Activated B cell treated with CpG ODN at 0.5 μM for 24 hours (primary cell): ENCODE results near the gene AFAP1L2. TPM values are rescaled to one million over a fixed set of nuclear protein-coding genes. Genes with fewer than 3 reads are reported as not detected.

Experiments used
- ATAC-seq: fragments of 200-7000 bp; cut with Tn5 transposase; one replicate; pipeline ENCODE4 v1.10.0; 2021; ENCODE audit warnings: low read depth, mild to moderate bottlenecking, moderate library complexity
- CTCF ChIA-PET: fragments of 350-600 bp; sonication (Branson Sonifier 250); formaldehyde crosslinking; loops from one replicate; lab custom pipeline; 2021; ENCODE audit warnings: antibody characterized with exemption; lab: Charles Lee
- POLR2A ChIA-PET: fragments of 350-600 bp; sonication (Branson Sonifier 250); formaldehyde crosslinking; loops from one replicate; lab custom pipeline; 2021; ENCODE audit warnings: antibody characterized with exemption; lab: Charles Lee
- DNase-seq: peaks from one replicate; pipeline ENCODE4 v3.0.0; 2022
- H3K27ac Mint-ChIP-seq: one replicate; pipeline ENCODE4 v1.8.0; 2020; ENCODE audit warnings: mixed read lengths
- H3K27me3 Mint-ChIP-seq: one replicate; pipeline ENCODE4 v1.8.0; 2021; ENCODE audit warnings: mixed read lengths
- H3K36me3 Mint-ChIP-seq: one replicate; pipeline ENCODE4 v1.8.0; 2021; ENCODE audit warnings: low read depth, mixed read lengths
- H3K4me1 Mint-ChIP-seq: one replicate; pipeline ENCODE4 v1.8.0; 2021; ENCODE audit warnings: mixed read lengths
- H3K4me3 Mint-ChIP-seq: one replicate; pipeline ENCODE4 v1.8.0; 2020; ENCODE audit warnings: mild to moderate bottlenecking, mixed read lengths
- H3K9me3 Mint-ChIP-seq: one replicate; pipeline ENCODE4 v1.8.0; 2020; ENCODE audit warnings: mixed read lengths
- CTCF ChIP-seq: fragments of 200-600 bp; IDR thresholded peaks from one replicate; pipeline ENCODE4 v1.8.0; 2022; ENCODE audit warnings: antibody characterized with exemption, mild to moderate bottlenecking
- intact Hi-C: fragments of 100-400 bp; cut with micrococcal nuclease; formaldehyde crosslinking; loops from one replicate; pipeline ENCODE4 v1.15.1; 2024
- total RNA-seq: library from RNA; stranded (reverse); gene quantifications from 2 replicates; pipeline ENCODE4 v1.2.3, GENCODE V29; 2022

AFAP1L2 gene
- total RNA-seq, 1 donor from 2014 or later = 0.89 TPM

DNA sequence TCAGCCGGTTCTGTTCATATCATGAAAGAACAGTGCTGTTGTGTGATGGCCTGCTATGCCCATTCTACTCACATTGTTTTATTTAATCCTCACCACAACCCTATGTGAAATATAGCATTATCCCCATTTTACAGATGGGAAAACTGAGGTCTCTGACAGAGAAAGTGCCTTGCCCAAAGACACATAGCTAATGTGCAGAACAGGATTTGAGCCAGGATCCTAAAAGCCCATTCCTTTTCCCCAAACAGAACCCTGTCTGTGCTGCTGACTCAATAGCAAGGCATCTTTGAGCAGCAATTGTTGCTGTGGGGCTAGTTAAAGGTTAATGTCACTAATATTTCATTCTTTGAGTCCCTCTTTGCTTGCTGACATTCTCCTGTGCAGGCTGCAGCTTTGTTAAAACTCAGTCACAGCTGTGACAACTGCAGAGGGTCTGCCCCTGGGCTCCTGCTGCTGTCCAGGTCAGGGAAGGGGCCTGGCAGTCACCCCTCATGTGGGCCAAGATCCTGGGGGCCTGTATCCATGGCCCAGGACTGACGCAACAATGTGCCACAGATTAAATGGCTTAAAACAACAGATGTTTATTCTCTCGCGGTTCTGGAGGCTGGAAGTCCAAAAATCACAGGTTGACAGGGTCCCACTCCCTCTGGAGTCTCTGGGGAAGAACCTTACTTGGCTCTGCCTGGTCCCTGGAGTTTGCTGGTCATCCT is 40.4 kb downstream of the AFAP1L2 start:
- ATAC-seq (no peak), DNase-seq (no peak)
- Mint-ChIP-seq H3K4me1 (no peaks in the 10 kb centered on the region), H3K27ac (no peak overlapping the region), H3K4me3 (no peak overlapping the region), H3K36me3 (no peaks in the 10 kb centered on the region), H3K9me3 (no peaks in the 10 kb centered on the region), H3K27me3 (peaks cover 4% of the 10 kb centered on the region)
- ChIA-PET POLR2A (no interaction called here), CTCF (no interaction called here)
- TF ChIP-seq CTCF = no peak
- intact Hi-C loops = no loop called here

DNA sequence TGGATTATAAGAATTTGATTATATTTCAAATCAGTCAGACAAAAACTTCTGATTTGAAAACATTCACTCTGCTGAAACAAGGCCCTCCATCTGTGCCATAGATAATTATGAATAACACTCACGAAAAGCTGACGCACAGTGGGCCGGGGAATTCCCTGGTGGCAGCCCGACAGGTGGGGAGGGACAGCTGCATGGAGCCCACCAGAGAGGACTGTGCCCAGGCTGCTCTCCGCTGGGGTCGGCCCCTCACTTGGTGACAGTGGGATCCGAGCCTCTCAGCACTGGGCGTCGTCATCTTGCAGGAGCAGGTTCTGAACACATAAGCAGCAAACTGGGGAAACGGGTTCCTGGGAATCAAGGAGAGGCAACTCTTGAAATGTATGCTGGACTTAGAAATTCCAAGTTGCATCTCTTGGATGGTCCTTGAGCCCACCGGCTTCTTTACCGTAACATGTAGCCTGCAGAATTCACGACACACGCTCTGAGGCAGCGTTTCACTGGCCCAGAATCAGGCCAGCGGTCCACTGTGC is 41.4 kb downstream of the AFAP1L2 start:
- ATAC-seq = no peak
- ChIA-PET CTCF (no interaction called here), POLR2A (no interaction called here)
- TF ChIP-seq CTCF = no peak
- no peak for DNase-seq
- Mint-ChIP-seq H3K4me3 (no peak overlapping the region), H3K4me1 (no peaks in the 10 kb centered on the region), H3K27ac (no peak overlapping the region), H3K9me3 (no peaks in the 10 kb centered on the region), H3K27me3 (peaks cover 4% of the 10 kb centered on the region), H3K36me3 (no peaks in the 10 kb centered on the region)
- intact Hi-C loops = no loop called here

DNA sequence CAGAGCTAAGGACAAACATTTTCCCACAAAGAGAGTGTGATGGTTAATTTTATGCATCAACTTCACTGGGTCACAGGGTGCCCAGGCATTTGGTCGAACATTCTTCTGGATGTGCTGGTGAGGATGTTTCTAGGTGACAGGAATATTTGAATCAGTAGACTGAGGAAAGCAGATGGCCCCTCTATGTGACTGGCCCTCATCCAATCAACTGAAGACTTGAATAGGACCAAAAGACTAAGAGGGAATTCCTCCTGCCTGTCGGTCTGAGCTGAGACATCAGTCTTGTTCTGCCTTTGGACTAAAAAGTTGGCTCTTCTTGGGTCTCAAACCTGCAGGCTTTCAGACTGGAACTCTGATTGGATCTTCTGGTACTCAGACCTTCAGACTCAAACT is 44.4 kb downstream of the AFAP1L2 start:
- Mint-ChIP-seq H3K27me3 (peaks cover 4% of the 10 kb centered on the region), H3K36me3 (no peaks in the 10 kb centered on the region), H3K4me3 (no peak overlapping the region), H3K4me1 (no peaks in the 10 kb centered on the region), H3K9me3 (no peaks in the 10 kb centered on the region), H3K27ac (no peak overlapping the region)
- CTCF ChIA-PET = no interaction called here
- DNase-seq = no peak
- no peak for TF ChIP-seq CTCF
- POLR2A ChIA-PET = no interaction called here
- no peak for ATAC-seq
- intact Hi-C loops = no loop called here

- no peak for TF ChIP-seq CTCF
- intact Hi-C loops = no loop called here
- no peak for DNase-seq
- CTCF ChIA-PET = no interaction called here
- H3K27ac Mint-ChIP-seq = no peak overlapping the region
- ATAC-seq = no peak
- POLR2A ChIA-PET = no interaction called here
- H3K4me3 Mint-ChIP-seq = no peak overlapping the region
- H3K27me3 Mint-ChIP-seq = peaks cover 4% of the 10 kb centered on the region
- H3K4me1 Mint-ChIP-seq = no peaks in the 10 kb centered on the region
- no peaks in the 10 kb centered on the region for H3K9me3 Mint-ChIP-seq
- no peaks in the 10 kb centered on the region for H3K36me3 Mint-ChIP-seq
Observed at GRCh38 chr10:114359041-114359952, 45.0 kb downstream of the AFAP1L2 start.

- ATAC-seq (no peak), DNase-seq (no peak)
- Mint-ChIP-seq H3K27me3 (no peaks in the 10 kb centered on the region), H3K4me3 (no peak overlapping the region), H3K9me3 (no peaks in the 10 kb centered on the region), H3K27ac (no peak overlapping the region), H3K36me3 (no peaks in the 10 kb centered on the region), H3K4me1 (no peaks in the 10 kb centered on the region)
- intact Hi-C loops = no loop called here
- CTCF ChIA-PET = no interaction called here
- no peak for TF ChIP-seq CTCF
- POLR2A ChIA-PET = no interaction called here
Observed at GRCh38 chr10:114357515-114357996, 46.7 kb downstream of the AFAP1L2 start.
